Gastroesophageal sphincter (tissue), 3 donors: ENCODE results near the gene IL9R.
"Not testable (repeated sequence)": the region's sequence is repeated elsewhere in the genome, so short reads cannot be mapped to it uniquely, and the experiment has no call there.

Source experiments
- CTCF ChIP-seq, 4 experiments: fragments of 200-600 bp in 2 of 4; fragments of 450-650 bp in 2 of 4; sonication (generic) in 1 of 4; IDR thresholded peaks; one replicate each; pipeline ENCODE4 v1.5.1; 2017 to 2019; ENCODE audit warnings: antibody characterized with exemption in 4 of 4, mild to moderate bottlenecking in 2 of 4, moderate library complexity in 2 of 4
- EP300 ChIP-seq: sonication (generic); formaldehyde crosslinking; IDR thresholded peaks from one replicate; pipeline ENCODE4 v1.6.1; 2017; ENCODE audit warnings: antibody characterized with exemption, mild to moderate bottlenecking
- POLR2A ChIP-seq, 2 donors: fragments of 450-650 bp; IDR thresholded peaks; one replicate each; pipeline ENCODE4 v1.6.1; 2017; ENCODE audit warnings: antibody characterized with exemption in 2 of 2, mild to moderate bottlenecking in 2 of 2, moderate library complexity in 1 of 2
- POLR2AphosphoS5 ChIP-seq: sonication (generic); formaldehyde crosslinking; IDR thresholded peaks from one replicate; pipeline ENCODE4 v1.6.1; 2017; ENCODE audit warnings: antibody characterized with exemption

DNA sequence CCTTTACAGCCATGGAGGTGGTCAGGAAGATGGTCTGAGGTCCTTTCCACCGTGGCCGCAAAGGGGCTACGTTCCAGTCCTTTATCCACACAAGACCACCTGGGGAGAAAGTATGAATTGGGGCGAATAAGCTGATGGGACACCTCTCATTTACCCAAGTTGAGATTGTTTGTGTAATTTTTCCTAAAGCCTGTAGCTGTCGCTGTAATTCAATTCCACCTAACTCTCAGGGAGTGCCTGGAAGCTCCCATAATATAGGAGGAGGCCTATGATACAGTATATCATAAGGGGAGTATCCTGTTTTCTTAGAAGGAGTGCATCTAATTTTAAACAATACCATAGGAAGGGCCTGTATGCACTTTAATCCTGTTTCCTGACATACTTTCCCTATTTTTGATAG, 25.8 kb upstream of the IL9R start:
- TF ChIP-seq CTCF (IDR thresholded peaks at IDR 0.05); POLR2A (IDR thresholded peaks at IDR 0.05); POLR2AphosphoS5; EP300: not testable (repeated sequence)
